ENCODE measurements around the gene GABRR2.

DNA sequence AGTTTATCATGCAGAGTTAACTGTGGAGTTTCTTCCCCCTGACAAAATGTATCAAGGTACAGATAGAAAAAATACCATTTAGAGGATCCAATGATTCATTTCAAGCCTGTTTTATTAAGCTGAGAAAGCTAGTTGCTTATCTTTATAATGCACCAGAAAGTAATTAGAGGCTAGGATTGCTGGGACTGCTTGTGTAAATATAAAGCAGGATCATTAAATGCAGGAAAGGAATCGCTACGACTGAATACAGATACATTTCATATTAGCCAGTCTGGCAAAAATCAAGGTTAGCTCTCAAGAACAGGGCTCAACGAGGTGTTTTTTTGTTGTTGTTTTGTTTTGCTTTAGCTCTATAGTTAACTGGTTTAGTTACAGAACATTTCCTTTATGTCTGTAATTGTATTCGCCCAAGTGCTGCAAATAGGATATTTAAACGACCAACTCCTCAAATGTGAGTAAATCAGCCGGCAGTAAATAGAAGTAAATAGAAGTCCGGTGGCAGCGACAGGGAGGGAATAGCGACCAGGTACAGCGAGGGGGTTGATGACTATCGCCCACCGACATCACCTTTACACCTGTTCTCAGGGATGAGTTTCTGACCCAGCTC is 36.7 kb upstream of the GABRR2 start:
- TF ChIP-seq, protein P1, sequence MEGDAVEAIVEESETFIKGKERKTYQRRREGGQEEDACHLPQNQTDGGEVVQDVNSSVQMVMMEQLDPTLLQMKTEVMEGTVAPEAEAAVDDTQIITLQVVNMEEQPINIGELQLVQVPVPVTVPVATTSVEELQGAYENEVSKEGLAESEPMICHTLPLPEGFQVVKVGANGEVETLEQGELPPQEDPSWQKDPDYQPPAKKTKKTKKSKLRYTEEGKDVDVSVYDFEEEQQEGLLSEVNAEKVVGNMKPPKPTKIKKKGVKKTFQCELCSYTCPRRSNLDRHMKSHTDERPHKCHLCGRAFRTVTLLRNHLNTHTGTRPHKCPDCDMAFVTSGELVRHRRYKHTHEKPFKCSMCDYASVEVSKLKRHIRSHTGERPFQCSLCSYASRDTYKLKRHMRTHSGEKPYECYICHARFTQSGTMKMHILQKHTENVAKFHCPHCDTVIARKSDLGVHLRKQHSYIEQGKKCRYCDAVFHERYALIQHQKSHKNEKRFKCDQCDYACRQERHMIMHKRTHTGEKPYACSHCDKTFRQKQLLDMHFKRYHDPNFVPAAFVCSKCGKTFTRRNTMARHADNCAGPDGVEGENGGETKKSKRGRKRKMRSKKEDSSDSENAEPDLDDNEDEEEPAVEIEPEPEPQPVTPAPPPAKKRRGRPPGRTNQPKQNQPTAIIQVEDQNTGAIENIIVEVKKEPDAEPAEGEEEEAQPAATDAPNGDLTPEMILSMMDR (IDR thresholded peaks at IDR 0.05; ENCODE audit: low read length), result no peak
- TF ChIP-seq EZH2 (IDR thresholded peaks at IDR 0.05; ENCODE audit: borderline replicate concordance, low read length), result no peak

Data from OCI-LY1 (cell line).